SJCRH30 (cell line): ENCODE data around the gene ZCCHC24. TPM values are rescaled to one million over a fixed set of nuclear protein-coding genes. Genes with fewer than 3 reads are reported as not detected.

Experiments
- DNase-seq, 2 experiments: peaks; one replicate each; pipeline ENCODE4 v3.0.0-alpha.2; 2015 to 2020
- H3K27ac ChIP-seq: fragments of 250-450 bp; sonication (Bioruptor Pico); 2 replicates; pipeline ENCODE4 v1.5.1; 2020; ENCODE audit warnings: mild to moderate bottlenecking, moderate library complexity
- H3K27me3 ChIP-seq: fragments of 250-450 bp; sonication (Bioruptor Pico); 2 replicates; pipeline ENCODE4 v1.5.1; 2020; ENCODE audit warnings: mild to moderate bottlenecking, moderate library complexity
- H3K36me3 ChIP-seq: fragments of 250-450 bp; sonication (Bioruptor Pico); 2 replicates; pipeline ENCODE4 v1.5.1; 2020; ENCODE audit warnings: mild to moderate bottlenecking, moderate library complexity
- H3K4me1 ChIP-seq: fragments of 250-450 bp; sonication (Bioruptor Pico); 2 replicates; pipeline ENCODE4 v1.5.1; 2020; ENCODE audit warnings: mild to moderate bottlenecking, moderate library complexity
- H3K4me3 ChIP-seq: fragments of 250-450 bp; sonication (Bioruptor Pico); 2 replicates; pipeline ENCODE4 v1.5.1; 2020; ENCODE audit warnings: mild to moderate bottlenecking, moderate library complexity
- H3K9me3 ChIP-seq: fragments of 250-450 bp; sonication (Bioruptor Pico); replicated peaks from 2 replicates; pipeline ENCODE4 v1.5.1; 2020; ENCODE audit warnings: mild to moderate bottlenecking, moderate library complexity
- total RNA-seq: library from RNA; depleted of rRNA; stranded (reverse); fragments of >200 nt; shearing (Covaris generic); gene quantifications from 2 replicates; pipeline ENCODE4 v1.2.3, GENCODE V29; 2014

Gene ZCCHC24
- total RNA-seq, 1 experiment from 2014 or later, result 53.7 TPM

- H3K27ac ChIP-seq, result no peak overlapping the region
- H3K27me3 ChIP-seq, result no peaks in the 10 kb centered on the region
- no peak for DNase-seq
- H3K9me3 ChIP-seq, result no peaks in the 10 kb centered on the region
- peaks cover under 1% of the 10 kb centered on the region; the same call in 1 of the 2 replicates for H3K4me1 ChIP-seq
- H3K36me3 ChIP-seq, result peaks cover 39% of the 10 kb centered on the region; the same call in 1 of the 2 replicates
- no peak overlapping the region for H3K4me3 ChIP-seq
These were observed 57.2 kb downstream of the ZCCHC24 start for GRCh38 chr10:79387974-79388850.

DNA sequence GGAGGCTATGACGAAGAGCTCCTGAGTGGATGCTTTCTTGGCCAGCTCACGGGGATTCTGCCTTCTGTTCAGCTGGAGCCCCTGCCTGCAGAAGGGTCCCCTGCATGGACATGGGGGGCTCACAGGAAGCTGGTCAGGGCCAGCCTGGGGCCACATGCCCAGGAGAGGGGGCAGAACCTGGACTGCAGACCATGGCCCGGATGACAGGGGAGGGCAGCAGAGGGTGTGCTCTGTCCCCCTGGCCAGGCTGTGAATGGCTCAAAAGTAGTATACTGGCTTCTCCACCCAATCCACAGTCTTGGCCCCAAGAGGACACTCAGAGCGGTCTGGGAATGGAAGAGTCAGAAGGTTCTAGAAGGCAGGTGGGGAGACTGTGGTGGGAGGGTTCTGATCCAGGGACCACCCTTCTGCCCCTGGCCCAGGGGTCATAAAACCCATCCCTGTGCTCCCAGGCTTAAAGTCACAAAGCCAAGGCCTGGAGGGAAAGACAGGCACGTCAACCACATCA, 57.9 kb downstream of the ZCCHC24 start:
- no peak for DNase-seq
- no peak overlapping the region for H3K4me3 ChIP-seq
- peaks cover 7% of the 10 kb centered on the region for H3K4me1 ChIP-seq
- no peaks in the 10 kb centered on the region for H3K27me3 ChIP-seq
- H3K27ac ChIP-seq, result no peak overlapping the region
- H3K9me3 ChIP-seq, result no peaks in the 10 kb centered on the region
- peaks cover 36% of the 10 kb centered on the region for H3K36me3 ChIP-seq

DNA sequence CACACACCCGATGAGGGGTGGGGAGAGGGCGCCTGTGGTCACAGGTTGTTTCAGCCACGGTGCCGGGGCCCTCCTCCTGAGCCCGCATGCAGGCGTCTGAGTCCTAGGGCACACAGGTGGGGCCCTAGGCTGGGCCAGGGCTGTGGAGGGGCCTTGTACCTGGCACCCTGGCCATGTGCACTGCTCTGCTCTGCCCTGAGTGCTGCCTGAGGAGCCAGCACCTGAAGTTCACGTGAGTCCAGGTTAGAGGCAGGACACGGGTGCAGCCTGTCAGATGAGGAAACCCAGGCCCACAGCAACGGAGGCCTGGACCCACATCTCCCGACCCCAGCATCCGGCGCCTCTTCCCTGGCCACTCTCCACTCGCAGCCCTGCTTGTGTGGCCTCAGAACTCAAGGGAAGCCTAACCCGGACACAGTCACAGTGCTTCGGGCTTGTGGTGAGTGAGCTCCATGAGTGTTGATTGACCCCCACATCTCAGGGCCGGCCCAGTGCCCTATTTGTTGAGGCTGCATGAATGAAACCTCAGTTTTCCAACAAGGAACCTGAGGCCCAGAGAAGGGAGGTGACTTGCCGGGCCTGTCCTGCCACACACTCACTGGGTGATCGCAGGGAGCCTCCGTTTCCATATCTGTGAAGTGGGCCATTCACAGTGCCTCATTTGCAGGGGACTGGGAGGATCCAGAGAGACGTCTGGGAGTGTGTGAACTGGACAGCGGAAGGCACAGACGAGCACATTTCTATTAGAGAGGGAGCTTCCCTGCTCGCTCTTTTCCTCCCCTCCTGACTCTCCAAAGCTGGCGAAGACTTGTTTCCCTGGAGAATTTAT, 58.6 kb downstream of the ZCCHC24 start:
- peak in 1 of 2 experiments; percentile 3 for DNase-seq
- no peaks in the 10 kb centered on the region for H3K27me3 ChIP-seq
- H3K4me3 ChIP-seq, result no peak overlapping the region
- H3K4me1 ChIP-seq, result peaks cover 14% of the 10 kb centered on the region
- no peaks in the 10 kb centered on the region for H3K9me3 ChIP-seq
- H3K36me3 ChIP-seq, result peaks cover 33% of the 10 kb centered on the region
- no peak overlapping the region for H3K27ac ChIP-seq

- DNase-seq, result peak in 1 of 2 experiments; percentile 4
These were observed 59.5 kb downstream of the ZCCHC24 start for GRCh38 chr10:79385804-79386531.

DNA sequence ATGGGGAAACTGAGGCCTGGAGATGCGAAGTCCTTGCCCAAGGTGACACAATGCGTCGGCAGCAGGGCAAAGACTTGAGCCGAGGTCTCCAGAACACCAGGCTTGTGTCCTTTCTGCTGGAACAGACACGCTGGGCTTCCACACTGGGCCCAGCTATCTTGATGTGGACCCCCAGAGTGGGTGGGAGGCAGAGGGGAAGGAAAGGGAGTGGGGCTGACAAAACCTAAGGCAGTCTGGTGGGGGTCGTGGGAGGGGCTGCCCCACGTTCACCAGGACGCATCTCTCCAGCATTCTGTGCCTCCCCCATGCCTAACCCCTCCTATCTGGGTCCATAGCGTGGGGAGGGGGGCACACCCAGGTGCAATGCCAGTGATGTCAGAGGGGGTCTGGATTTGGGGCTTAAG, 60.0 kb downstream of the ZCCHC24 start:
- no peak overlapping the region for H3K4me3 ChIP-seq
- no peak for DNase-seq
- no peaks in the 10 kb centered on the region for H3K27me3 ChIP-seq
- H3K4me1 ChIP-seq, result peaks cover 23% of the 10 kb centered on the region
- H3K9me3 ChIP-seq, result no peaks in the 10 kb centered on the region
- peaks cover 26% of the 10 kb centered on the region for H3K36me3 ChIP-seq
- H3K27ac ChIP-seq, result no peak overlapping the region

More at GRCh38 chr10:79385804-79386531, 59.5 kb downstream of the ZCCHC24 start:
- Histone ChIP-seq H3K4me3 (no peak overlapping the region), H3K27me3 (no peaks in the 10 kb centered on the region), H3K9me3 (no peaks in the 10 kb centered on the region), H3K4me1 (peaks cover 19% of the 10 kb centered on the region), H3K27ac (no peak overlapping the region), H3K36me3 (peaks cover 27% of the 10 kb centered on the region)

GRCh38 chr10:79384773-79385391, 60.5 kb downstream of the ZCCHC24 start:
- no peaks in the 10 kb centered on the region for H3K27me3 ChIP-seq
- no peak overlapping the region for H3K27ac ChIP-seq
- H3K36me3 ChIP-seq, result peaks cover 23% of the 10 kb centered on the region
- H3K9me3 ChIP-seq, result no peaks in the 10 kb centered on the region
- H3K4me1 ChIP-seq, result peaks cover 28% of the 10 kb centered on the region
- no peak for DNase-seq
- no peak overlapping the region for H3K4me3 ChIP-seq

DNA sequence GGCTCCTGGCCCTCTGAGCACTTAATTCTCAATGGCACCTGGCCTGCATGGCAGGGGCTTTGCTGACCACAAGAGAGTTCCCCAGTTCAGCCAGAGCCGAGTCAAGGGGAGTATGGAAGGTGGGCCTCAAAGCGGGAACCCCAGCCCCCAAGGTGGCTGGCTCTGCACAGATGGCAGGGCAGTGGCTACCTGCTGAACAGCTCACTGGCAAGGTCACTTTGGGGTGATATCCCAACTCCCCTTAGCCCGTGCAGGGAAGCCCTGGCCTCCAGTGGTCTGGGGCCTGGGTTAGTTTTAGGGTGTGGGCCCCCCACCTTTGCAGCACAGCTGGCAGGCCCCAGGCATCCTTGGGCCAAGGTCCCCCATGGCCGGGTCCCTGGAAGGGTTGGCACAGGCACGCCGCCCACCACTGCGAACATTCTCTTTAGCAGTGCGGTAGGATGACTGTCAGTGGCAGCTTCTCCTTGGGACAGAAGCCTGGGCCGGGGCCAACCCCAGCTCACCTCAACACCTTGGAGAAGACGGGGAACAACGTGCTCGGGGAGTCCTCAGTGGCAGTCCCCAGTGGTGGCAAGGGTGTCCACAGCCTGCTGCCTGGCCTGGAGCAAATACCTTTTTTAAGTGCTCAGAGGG, 61.3 kb downstream of the ZCCHC24 start:
- Histone ChIP-seq H3K4me1 (peaks cover 33% of the 10 kb centered on the region), H3K4me3 (no peak overlapping the region), H3K9me3 (no peaks in the 10 kb centered on the region), H3K27ac (no peak overlapping the region), H3K27me3 (no peaks in the 10 kb centered on the region), H3K36me3 (peaks cover 15% of the 10 kb centered on the region)
- DNase-seq, result no peak

- Histone ChIP-seq H3K27me3 (no peaks in the 10 kb centered on the region), H3K4me3 (no peak overlapping the region), H3K36me3 (peaks cover 5% of the 10 kb centered on the region; the same call in 1 of the 2 replicates), H3K4me1 (peaks cover 33% of the 10 kb centered on the region), H3K27ac (no peak overlapping the region; the same call in 1 of the 2 replicates), H3K9me3 (no peaks in the 10 kb centered on the region)
- no peak for DNase-seq
These were observed 62.9 kb downstream of the ZCCHC24 start for GRCh38 chr10:79382491-79382941.

DNA sequence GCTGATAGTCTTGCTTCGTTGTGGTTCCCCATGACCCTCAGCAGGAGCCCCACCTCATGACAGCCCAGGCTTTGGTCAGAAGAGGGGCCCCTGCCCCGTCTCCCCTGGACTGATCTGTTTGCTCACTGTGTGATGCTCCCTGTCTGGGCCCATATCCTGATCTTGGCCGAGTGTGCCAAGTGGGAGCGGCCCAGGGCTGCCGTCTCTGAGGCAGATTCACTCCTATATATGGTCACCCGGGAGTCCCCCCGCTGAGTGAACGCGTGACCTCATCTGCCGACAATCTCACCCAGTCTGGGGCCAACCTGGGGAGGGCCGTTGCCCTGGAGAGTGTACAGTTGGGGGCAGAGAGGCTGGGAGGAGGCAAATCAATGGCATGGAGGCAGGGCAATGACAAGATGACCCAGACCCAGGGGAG, 63.6 kb downstream of the ZCCHC24 start:
- Histone ChIP-seq H3K4me3 (no peak overlapping the region), H3K36me3 (peaks cover 5% of the 10 kb centered on the region; the same call in 1 of the 2 replicates), H3K4me1 (peaks cover 33% of the 10 kb centered on the region), H3K27ac (peak overlapping the region; percentile 14; the same call in 1 of the 2 replicates), H3K27me3 (no peaks in the 10 kb centered on the region), H3K9me3 (no peaks in the 10 kb centered on the region)
- peak; percentile 74 for DNase-seq

DNA sequence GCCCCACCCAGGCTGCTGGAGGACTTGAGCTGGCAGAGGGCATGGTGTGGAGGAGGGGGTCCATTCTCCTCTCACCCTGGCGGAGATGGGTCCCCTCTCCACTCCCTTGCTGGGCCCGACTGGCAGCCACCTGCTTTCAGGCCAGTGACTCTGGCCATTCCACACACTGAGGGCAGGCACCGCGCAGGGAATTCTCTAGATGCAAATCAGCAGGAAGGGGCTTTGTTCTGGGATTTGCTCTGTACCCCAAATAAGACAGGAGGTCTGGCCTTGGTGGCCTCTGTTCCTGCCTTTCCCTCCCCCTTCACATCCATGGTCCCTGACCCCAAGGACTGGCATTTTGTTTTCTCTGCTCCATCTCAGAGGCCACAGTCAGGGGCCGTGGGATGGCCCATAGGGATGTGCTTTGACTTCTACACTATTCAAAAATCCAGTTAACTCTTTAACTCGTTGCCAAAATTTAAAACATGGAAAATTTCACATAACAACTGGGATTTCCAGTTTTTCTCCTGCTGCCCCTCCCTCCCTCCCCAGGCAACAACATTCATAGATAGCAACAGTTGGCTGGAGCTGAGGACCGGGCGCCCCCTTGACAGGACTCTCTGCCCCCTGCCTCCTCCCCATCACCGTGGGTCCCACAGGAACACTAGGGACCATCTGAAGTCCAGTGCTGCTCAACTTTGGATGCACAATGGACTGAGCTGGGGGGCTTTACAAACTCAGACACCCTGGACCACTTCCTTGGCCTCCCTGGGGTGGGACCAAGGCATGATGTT, 64.3 kb downstream of the ZCCHC24 start:
- H3K27me3 ChIP-seq, result no peaks in the 10 kb centered on the region
- peaks cover 33% of the 10 kb centered on the region for H3K4me1 ChIP-seq
- H3K27ac ChIP-seq, result no peak overlapping the region; the same call in 1 of the 2 replicates
- peaks cover 5% of the 10 kb centered on the region; the same call in 1 of the 2 replicates for H3K36me3 ChIP-seq
- H3K9me3 ChIP-seq, result no peaks in the 10 kb centered on the region
- no peak for DNase-seq
- no peak overlapping the region for H3K4me3 ChIP-seq

DNA sequence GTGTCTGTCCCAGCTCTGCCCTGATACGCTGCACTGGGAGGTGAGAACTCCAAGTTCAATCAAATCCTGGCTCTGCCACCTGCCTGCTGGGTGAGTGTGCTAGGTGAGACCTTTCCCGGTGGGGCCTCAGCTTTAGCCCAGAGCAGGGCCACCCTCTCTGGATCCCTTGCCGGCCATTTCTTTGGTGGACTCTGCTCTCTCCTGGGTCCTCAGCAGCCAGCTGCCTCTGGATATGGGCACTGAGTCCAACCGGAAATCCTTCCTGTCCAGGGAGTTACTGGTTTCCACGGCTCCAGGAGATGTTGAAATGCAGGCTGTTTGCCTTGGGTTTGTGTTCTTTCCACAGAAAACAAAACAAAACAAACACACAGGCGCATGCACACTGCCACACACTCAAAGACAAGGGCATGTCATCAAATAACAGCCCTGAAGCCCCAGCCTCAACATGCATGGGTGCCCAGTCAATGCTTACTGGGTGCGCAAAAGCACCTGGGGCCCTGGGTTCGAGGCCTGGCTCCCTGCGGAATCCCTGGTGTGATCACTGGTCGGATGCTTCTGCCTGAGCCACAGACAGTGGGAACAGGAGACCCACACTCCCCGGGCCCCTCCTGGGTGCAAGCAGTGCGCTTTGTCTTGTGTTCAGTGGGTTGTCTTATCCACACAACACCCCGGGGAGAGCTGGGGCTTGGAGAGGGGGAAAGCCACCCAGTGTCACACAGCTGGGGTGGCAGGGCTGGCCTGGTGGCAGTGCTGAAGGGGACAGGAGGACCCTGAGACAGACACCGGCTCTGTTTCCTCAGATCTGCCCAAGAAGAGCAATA, 65.1 kb downstream of the ZCCHC24 start:
- DNase-seq, result no peak
- no peak overlapping the region for H3K27ac ChIP-seq
- H3K27me3 ChIP-seq, result no peaks in the 10 kb centered on the region
- H3K36me3 ChIP-seq, result peaks cover 5% of the 10 kb centered on the region; the same call in 1 of the 2 replicates
- H3K4me3 ChIP-seq, result no peak overlapping the region
- H3K4me1 ChIP-seq, result peaks cover 33% of the 10 kb centered on the region
- H3K9me3 ChIP-seq, result no peaks in the 10 kb centered on the region

GRCh38 chr10:79379512-79380124, 65.8 kb downstream of the ZCCHC24 start:
- no peak for DNase-seq
- Histone ChIP-seq H3K36me3 (peaks cover 5% of the 10 kb centered on the region; the same call in 1 of the 2 replicates), H3K9me3 (no peaks in the 10 kb centered on the region), H3K27ac (no peak overlapping the region), H3K4me1 (peaks cover 36% of the 10 kb centered on the region), H3K4me3 (no peak overlapping the region), H3K27me3 (no peaks in the 10 kb centered on the region)
